ENCODE results near the gene TOLLIP. TPM values are rescaled to one million over a fixed set of nuclear protein-coding genes. Genes with fewer than 3 reads are reported as not detected.

TOLLIP gene
- total RNA-seq, 1 experiment from 2014 or later, result 32.3 TPM

GRCh38 chr11:1317993-1318392 lies 8.6 kb upstream of the TOLLIP start:
- ChIA-PET POLR2A (no interaction called here), CTCF (interaction anchor here (0.7 kb wide), 1 partner anchor 71 kb away, joined by 4 read pairs; the partner anchor contains the start of gene BRSK2)
- ATAC-seq (no peak), DNase-seq (ENCODE audit: low spot score) (no peak)
- TF ChIP-seq ATF2 (CRISPR knock-in tag; IDR thresholded peaks at IDR 0.05; ENCODE audit: borderline replicate concordance, low read depth) (no peak), STAT6 (CRISPR knock-in tag; conservative IDR thresholded peaks at IDR 0.05; ENCODE audit: low read depth) (no peak), IRF2 (CRISPR knock-in tag; IDR thresholded peaks at IDR 0.05; ENCODE audit: borderline replicate concordance, low read depth) (no peak), E2F5 (CRISPR knock-in tag; IDR thresholded peaks at IDR 0.05) (no peak), E2F1 (CRISPR knock-in tag; IDR thresholded peaks at IDR 0.05) (no peak), GRHL2 (CRISPR knock-in tag; IDR thresholded peaks at IDR 0.05; ENCODE audit: insufficient replicate concordance, severe bottlenecking) (no peak), FOXK1 (CRISPR knock-in tag; IDR thresholded peaks at IDR 0.05) (no peak), CREB1 (CRISPR knock-in tag; IDR thresholded peaks at IDR 0.05) (no peak), ZNF416 (CRISPR knock-in tag; IDR thresholded peaks at IDR 0.05) (no peak), ZNF219 (CRISPR knock-in tag; IDR thresholded peaks at IDR 0.05; ENCODE audit: borderline replicate concordance) (no peak), ZNF232 (CRISPR knock-in tag; IDR thresholded peaks at IDR 0.05) (no peak), EMX1 (CRISPR knock-in tag; IDR thresholded peaks at IDR 0.05) (no peak), ATF3 (CRISPR knock-in tag; conservative IDR thresholded peaks at IDR 0.05) (no peak), MLX (CRISPR knock-in tag; IDR thresholded peaks at IDR 0.05) (no peak), ATF6 (CRISPR knock-in tag; IDR thresholded peaks at IDR 0.05) (no peak), ZNF425 (CRISPR knock-in tag; conservative IDR thresholded peaks at IDR 0.05) (no peak)
- H3K36me3 Mint-ChIP-seq, result peaks cover 4% of the 10 kb centered on the region; the same call in 1 of the 2 replicates
- no peaks in the 10 kb centered on the region for H3K4me1 Mint-ChIP-seq
- H3K9me3 Mint-ChIP-seq, result peaks cover 17% of the 10 kb centered on the region
- peaks cover 77% of the 10 kb centered on the region for H3K27me3 Mint-ChIP-seq (ENCODE audit: low read depth)
- no peak overlapping the region for H3K27ac Mint-ChIP-seq
- no peak overlapping the region for H3K4me3 Mint-ChIP-seq

Data from WTC11 (cell line).